Muscle of back (tissue), 11 donors: ENCODE measurements around the gene PRPF19. TPM values are rescaled to one million over a fixed set of nuclear protein-coding genes. Genes with fewer than 3 reads are reported as not detected.

Experiments
- DNase-seq, 3 donors: peaks; one replicate each; pipeline versions ENCODE4 v3.0.0 to v3.0.0-alpha.2; 2013
- polyA plus RNA-seq, 10 donors: library from polyadenylated mRNA; unstranded; fragments of 120-200 nt; gene quantifications; one replicate each; pipeline ENCODE4 v1.2.1, GENCODE V29; 2013; ENCODE audit not compliant: insufficient read length in 10 of 10

Gene PRPF19
- polyA plus RNA-seq, 10 donors, result 53.2 to 96.9 (median 63.3) TPM

GRCh38 chr11:60848714-60849151 is 57.7 kb downstream of the PRPF19 start:
- DNase-seq, result no peak

DNA sequence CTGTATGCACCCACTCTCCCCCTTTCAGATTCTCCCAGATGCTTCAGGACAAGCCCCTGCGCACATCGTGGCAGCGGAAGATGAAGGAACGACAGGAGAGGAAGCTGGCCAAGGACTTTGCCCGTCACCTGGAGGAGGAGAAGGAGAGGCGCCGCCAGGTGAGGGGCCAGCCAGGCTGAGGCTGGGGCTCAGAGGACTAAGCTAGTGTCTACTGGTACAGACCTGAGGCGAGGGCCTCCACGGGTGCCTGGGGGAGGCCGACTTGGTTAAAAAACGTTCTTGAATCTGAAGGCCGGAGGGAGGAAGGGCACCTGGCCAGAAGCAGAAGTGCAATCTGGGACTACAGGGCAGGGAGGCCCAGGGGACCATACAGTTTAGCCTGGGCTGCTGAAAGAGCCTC is 58.5 kb downstream of the PRPF19 start:
- DNase-seq, result no peak

DNA sequence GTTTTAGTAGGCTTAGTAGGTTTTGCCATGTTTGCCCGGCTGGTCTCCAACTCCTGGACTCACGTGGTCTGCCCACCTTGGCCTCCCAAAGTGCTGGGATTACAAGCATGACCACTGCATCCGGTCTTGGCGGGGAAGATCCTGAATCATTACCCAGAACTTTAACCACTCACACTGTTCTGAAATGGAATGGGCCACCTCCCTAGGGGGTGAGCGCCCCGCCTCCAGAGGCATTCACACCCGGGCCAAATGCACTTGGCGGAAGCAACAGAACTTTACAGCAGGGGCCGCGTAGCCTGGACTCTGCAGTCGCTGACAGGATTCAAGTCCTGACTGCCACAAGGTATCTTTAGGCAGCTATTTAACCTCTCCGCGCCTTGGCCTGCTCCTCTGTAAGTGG is 59.1 kb downstream of the PRPF19 start:
- DNase-seq, result no peak

DNA sequence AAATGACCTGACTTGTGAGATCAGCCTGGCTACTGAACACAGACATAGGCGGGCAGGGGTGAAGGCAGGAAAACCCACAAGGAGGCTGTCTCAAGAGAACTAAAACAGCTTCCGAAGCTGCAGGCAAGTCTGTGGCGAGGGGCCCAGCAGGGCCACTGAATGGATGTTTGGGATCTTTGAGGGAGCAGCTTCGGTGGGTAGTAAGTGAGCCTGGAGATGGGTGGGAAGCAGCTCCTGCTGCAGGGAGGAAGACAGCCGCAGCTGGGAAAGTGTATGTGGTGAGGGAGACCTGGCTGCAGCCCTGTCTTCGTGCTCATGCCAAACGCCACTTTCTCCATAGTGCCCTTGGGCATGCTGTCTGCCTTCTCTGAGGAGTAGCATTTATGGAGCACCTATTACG is 61.0 kb downstream of the PRPF19 start:
- DNase-seq, result no peak

GRCh38 chr11:60844870-60845221 is 61.5 kb downstream of the PRPF19 start:
- DNase-seq, result no peak

GRCh38 chr11:60844045-60844869 is 62.1 kb downstream of the PRPF19 start:
- no peak for DNase-seq

DNA sequence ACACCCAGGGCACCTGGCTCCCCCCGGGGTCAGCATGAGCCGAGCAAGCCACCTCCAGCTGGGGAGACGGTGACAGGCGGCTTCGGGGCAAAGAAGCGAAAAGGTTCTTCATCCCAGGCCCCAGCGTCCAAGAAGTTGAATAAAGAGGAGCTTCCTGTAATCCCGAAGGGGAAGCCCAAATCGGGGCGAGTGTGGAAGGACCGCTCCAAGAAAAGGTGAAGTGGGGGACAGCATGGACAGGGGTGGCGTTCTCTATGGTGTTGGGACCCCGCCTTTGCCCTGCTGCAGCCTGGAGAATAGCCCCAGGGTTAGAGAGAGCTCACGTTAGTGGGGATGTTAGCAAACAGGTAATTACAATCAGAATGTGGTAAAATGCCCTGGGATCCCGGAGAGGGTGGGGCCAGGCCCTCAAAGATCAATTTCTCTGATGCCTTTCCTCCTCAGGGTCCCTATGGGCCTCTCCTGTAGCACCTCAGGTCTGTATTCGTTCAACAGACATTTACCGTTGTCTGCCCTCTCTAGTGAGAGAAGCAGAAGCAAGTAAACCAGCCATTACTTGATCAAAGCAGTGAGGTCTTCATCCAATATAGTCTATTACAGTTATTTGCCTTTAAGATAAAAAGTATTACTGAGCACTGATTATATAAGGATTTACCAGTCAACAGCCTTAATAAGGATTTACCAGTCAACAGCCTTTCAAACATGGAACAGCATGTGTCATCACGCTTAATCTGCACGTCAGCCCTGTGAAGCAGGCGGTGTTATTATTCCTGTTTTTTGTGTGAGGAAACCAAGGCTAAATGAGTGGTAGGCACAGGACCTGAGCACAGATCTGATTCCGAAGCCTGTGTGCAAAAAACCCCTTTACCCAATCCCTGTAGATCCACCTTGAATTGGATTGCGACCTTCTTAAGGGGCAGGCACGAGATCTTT is 63.5 kb downstream of the PRPF19 start:
- DNase-seq, result no peak

DNA sequence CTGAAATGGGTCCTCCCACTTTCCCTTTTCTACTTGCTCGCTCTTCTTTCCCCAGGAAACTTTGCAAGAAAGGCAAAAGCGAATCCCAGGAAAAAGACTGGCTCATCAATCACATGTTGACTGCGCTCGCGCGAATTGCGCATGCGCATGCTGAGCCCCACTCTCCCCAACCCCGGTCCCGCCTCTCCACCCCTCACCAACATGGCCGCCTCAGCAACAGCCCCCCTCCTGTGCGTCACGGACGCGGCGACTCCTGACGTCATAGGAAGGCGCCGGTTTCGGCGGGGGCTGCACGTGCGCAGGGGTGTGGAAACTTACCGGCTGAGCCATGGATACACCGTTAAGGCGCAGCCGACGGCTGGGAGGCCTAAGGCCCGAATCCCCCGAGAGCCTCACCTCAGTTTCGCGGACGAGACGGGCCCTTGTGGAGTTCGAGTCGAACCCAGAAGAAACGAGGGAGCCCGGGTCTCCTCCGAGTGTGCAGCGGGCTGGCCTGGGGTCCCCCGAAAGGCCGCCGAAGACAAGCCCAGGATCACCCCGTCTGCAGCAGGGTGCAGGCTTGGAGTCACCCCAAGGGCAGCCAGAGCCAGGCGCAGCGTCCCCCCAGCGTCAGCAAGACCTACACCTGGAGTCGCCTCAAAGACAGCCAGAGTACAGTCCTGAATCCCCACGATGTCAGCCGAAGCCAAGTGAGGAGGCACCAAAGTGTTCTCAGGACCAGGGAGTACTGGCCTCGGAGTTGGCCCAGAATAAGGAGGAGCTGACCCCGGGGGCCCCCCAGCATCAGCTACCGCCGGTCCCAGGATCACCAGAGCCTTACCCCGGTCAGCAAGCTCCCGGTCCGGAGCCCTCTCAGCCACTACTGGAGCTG is 64.4 kb downstream of the PRPF19 start, which contains the start of gene CCDC86:
Gene CCDC86 (plus strand): TSS at position 317 of the 871 bp plus-strand sequence. CDS start 12 bp downstream, at position 329.
- peak; percentile 95 to 99 (median 99) for DNase-seq

Other genes with a start within 250 kb of the PRPF19 start
- 10 to 100 TPM in 1 of 10 donors, 1 to 10 TPM in 9; 4.0 to 12.7 (median 6.0) TPM for gene MS4A8, start 207.0 kb downstream of the PRPF19 start, polyA plus RNA-seq
- gene MS4A18, start 181.9 kb downstream of the PRPF19 start, polyA plus RNA-seq, result not detected
- under 1 TPM in 2 of 10 donors, not detected in 8; 0.09 to 0.20 TPM for gene MS4A15, start 149.7 kb downstream of the PRPF19 start, polyA plus RNA-seq
- under 1 TPM in 1 of 10 donors, not detected in 9; 0.07 TPM for gene MS4A10, start 121.3 kb downstream of the PRPF19 start, polyA plus RNA-seq
- 10 to 100 TPM; 14.0 to 22.8 (median 18.4) TPM for gene CCDC86, start 64.5 kb downstream of the PRPF19 start, polyA plus RNA-seq
- 1 to 10 TPM in 8 of 10 donors, under 1 TPM in 2; 0.63 to 2.1 (median 1.2) TPM for gene PTGDR2, start 50.6 kb downstream of the PRPF19 start, polyA plus RNA-seq
- under 1 TPM in 4 of 10 donors, not detected in 6; 0.10 to 0.49 (median 0.30) TPM for gene ZP1, start 39.0 kb downstream of the PRPF19 start, polyA plus RNA-seq
- gene TMEM109, start 7.6 kb upstream of the PRPF19 start, polyA plus RNA-seq, result 100 to 1,000 TPM in 2 of 10 donors, 10 to 100 TPM in 8; 73.9 to 109 (median 94.8) TPM
- gene TMEM132A, start 17.9 kb upstream of the PRPF19 start, polyA plus RNA-seq, result 10 to 100 TPM; 28.4 to 46.5 (median 36.6) TPM
- 10 to 100 TPM; 16.3 to 32.1 (median 24.4) TPM for gene SLC15A3, start 45.6 kb upstream of the PRPF19 start, polyA plus RNA-seq
- 10 to 100 TPM in 1 of 10 donors, 1 to 10 TPM in 5, under 1 TPM in 4; 0.43 to 10.6 (median 1.1) TPM for gene CD6, start 65.1 kb upstream of the PRPF19 start, polyA plus RNA-seq
- 1 to 10 TPM in 1 of 10 donors, under 1 TPM in 9; 0.08 to 7.5 (median 0.12) TPM for gene CD5, start 195.9 kb upstream of the PRPF19 start, polyA plus RNA-seq